ENCODE data around the gene PHF21B.

Gene PHF21B

GRCh38 chr22:44924710-44925109 lies 85.1 kb downstream of the PHF21B start:
- TF ChIP-seq EGR1 (IDR thresholded peaks at IDR 0.05) = no peak
- TF ChIP-seq CEBPB (IDR thresholded peaks at IDR 0.05) = no peak
- no peak for TF ChIP-seq TCF12 (IDR thresholded peaks at IDR 0.05; ENCODE audit: low read depth)
- no peak for TF ChIP-seq REST (IDR thresholded peaks at IDR 0.05; ENCODE audit: low read depth)
- no peak for TF ChIP-seq RAD21 (IDR thresholded peaks at IDR 0.05; ENCODE audit: low read depth)
- TF ChIP-seq USF1 (IDR thresholded peaks at IDR 0.05) = no peak
- TF ChIP-seq EP300 (IDR thresholded peaks at IDR 0.05; ENCODE audit: borderline replicate concordance) = no peak
- TF ChIP-seq NFIC (IDR thresholded peaks at IDR 0.05) = no peak
- no peak for TF ChIP-seq FOXM1 (IDR thresholded peaks at IDR 0.05; ENCODE audit: borderline replicate concordance, low read depth)
- no peak for TF ChIP-seq YY1 (IDR thresholded peaks at IDR 0.05; ENCODE audit: low read depth)
- no peak for TF ChIP-seq MAX (IDR thresholded peaks at IDR 0.05)
- no peak for TF ChIP-seq TAF1 (IDR thresholded peaks at IDR 0.05; ENCODE audit: low read depth)
- TF ChIP-seq TEAD4 (IDR thresholded peaks at IDR 0.05) = no peak
- TF ChIP-seq CREB1 (IDR thresholded peaks at IDR 0.05; ENCODE audit: low read depth) = no peak
- no peak for TF ChIP-seq ZBTB7A (IDR thresholded peaks at IDR 0.05; ENCODE audit: low read depth)

GRCh38 chr22:44924098-44924497 lies 85.7 kb downstream of the PHF21B start:
- TF ChIP-seq YY1 (IDR thresholded peaks at IDR 0.05; ENCODE audit: low read depth) = no peak
- TF ChIP-seq USF1 (IDR thresholded peaks at IDR 0.05) = no peak
- no peak for TF ChIP-seq TCF12 (IDR thresholded peaks at IDR 0.05; ENCODE audit: low read depth)
- no peak for TF ChIP-seq TAF1 (IDR thresholded peaks at IDR 0.05; ENCODE audit: low read depth)
- no peak for TF ChIP-seq RAD21 (IDR thresholded peaks at IDR 0.05; ENCODE audit: low read depth)
- no peak for TF ChIP-seq CREB1 (IDR thresholded peaks at IDR 0.05; ENCODE audit: low read depth)

GRCh38 chr22:44920183-44920582 lies 89.6 kb downstream of the PHF21B start:
- TF ChIP-seq ZBTB7A (IDR thresholded peaks at IDR 0.05; ENCODE audit: low read depth) (no peak), MAX (IDR thresholded peaks at IDR 0.05) (no peak)

- no peak for TF ChIP-seq RAD21 (IDR thresholded peaks at IDR 0.05; ENCODE audit: low read depth)
- no peak for TF ChIP-seq TEAD4 (IDR thresholded peaks at IDR 0.05)
- TF ChIP-seq FOXM1 (IDR thresholded peaks at IDR 0.05; ENCODE audit: borderline replicate concordance, low read depth) = no peak
- no peak for TF ChIP-seq ZBTB7A (IDR thresholded peaks at IDR 0.05; ENCODE audit: low read depth)
- no peak for TF ChIP-seq USF1 (IDR thresholded peaks at IDR 0.05)
- no peak for TF ChIP-seq NFIC (IDR thresholded peaks at IDR 0.05)
- no peak for TF ChIP-seq CEBPB (IDR thresholded peaks at IDR 0.05)
- no peak for TF ChIP-seq YY1 (IDR thresholded peaks at IDR 0.05; ENCODE audit: low read depth)
- no peak for TF ChIP-seq TCF12 (IDR thresholded peaks at IDR 0.05; ENCODE audit: low read depth)
- TF ChIP-seq EGR1 (IDR thresholded peaks at IDR 0.05) = no peak
- no peak for TF ChIP-seq REST (IDR thresholded peaks at IDR 0.05; ENCODE audit: low read depth)
- no peak for TF ChIP-seq TAF1 (IDR thresholded peaks at IDR 0.05; ENCODE audit: low read depth)
- no peak for TF ChIP-seq EP300 (IDR thresholded peaks at IDR 0.05; ENCODE audit: borderline replicate concordance)
- no peak for TF ChIP-seq MAX (IDR thresholded peaks at IDR 0.05)
- TF ChIP-seq CREB1 (IDR thresholded peaks at IDR 0.05; ENCODE audit: low read depth) = no peak
Observed at GRCh38 chr22:44919691-44920090, 90.1 kb downstream of the PHF21B start.

GRCh38 chr22:44918925-44919392 lies 90.8 kb downstream of the PHF21B start:
- no peak for TF ChIP-seq RAD21 (IDR thresholded peaks at IDR 0.05; ENCODE audit: low read depth)
- TF ChIP-seq TEAD4 (IDR thresholded peaks at IDR 0.05) = no peak
- no peak for TF ChIP-seq ZBTB7A (IDR thresholded peaks at IDR 0.05; ENCODE audit: low read depth)
- TF ChIP-seq EP300 (IDR thresholded peaks at IDR 0.05; ENCODE audit: borderline replicate concordance) = no peak
- no peak for TF ChIP-seq CEBPB (IDR thresholded peaks at IDR 0.05)
- no peak for TF ChIP-seq TCF12 (IDR thresholded peaks at IDR 0.05; ENCODE audit: low read depth)
- TF ChIP-seq MAX (IDR thresholded peaks at IDR 0.05) = no peak
- no peak for TF ChIP-seq USF1 (IDR thresholded peaks at IDR 0.05)
- no peak for TF ChIP-seq EGR1 (IDR thresholded peaks at IDR 0.05)
- TF ChIP-seq NFIC (IDR thresholded peaks at IDR 0.05) = no peak

All from Ishikawa (cell line).